ENCODE measurements around the gene NACC2.

DNA sequence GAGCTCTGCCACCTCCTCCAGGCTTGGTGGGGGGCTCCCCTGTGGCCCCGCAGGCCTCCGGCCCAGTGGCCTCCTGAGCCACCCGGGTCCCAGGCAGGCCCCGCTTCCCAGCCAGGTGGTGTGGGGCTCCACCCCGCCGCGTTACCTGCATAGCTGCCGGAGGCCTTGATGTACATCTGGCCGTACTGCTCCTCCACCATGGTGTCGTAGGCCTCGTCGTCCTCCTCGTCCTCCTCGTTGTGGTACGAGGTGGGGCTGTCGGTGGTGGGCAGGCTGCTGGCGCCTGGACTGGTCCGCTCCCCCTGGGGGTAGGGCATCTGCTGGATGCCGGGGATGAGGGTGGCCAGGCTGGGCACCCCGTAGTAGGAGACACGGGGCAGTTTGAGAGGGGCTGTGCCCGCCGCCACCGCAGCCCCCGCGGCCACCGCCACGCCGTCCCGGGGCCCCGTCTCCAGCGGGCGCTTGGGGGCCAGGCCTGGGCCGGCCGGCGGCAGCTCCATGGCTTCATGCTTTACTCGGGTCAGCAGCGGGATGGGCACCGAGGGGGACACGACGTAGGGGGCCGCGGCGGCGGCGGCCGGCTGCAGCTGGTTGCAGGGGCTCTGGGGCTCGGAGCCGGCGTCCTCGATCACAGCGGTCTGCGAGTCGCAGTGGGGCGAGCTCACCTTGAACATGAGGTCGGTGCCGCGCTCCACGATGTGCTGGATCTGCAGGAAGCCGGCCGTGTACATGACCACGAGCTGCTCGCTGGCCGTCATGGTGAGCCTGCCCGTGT, 45.4 kb downstream of the NACC2 start:
- TF ChIP-seq, protein P1, sequence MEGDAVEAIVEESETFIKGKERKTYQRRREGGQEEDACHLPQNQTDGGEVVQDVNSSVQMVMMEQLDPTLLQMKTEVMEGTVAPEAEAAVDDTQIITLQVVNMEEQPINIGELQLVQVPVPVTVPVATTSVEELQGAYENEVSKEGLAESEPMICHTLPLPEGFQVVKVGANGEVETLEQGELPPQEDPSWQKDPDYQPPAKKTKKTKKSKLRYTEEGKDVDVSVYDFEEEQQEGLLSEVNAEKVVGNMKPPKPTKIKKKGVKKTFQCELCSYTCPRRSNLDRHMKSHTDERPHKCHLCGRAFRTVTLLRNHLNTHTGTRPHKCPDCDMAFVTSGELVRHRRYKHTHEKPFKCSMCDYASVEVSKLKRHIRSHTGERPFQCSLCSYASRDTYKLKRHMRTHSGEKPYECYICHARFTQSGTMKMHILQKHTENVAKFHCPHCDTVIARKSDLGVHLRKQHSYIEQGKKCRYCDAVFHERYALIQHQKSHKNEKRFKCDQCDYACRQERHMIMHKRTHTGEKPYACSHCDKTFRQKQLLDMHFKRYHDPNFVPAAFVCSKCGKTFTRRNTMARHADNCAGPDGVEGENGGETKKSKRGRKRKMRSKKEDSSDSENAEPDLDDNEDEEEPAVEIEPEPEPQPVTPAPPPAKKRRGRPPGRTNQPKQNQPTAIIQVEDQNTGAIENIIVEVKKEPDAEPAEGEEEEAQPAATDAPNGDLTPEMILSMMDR (IDR thresholded peaks at IDR 0.05 in 2 of 3, conservative IDR thresholded peaks at IDR 0.05 in 1 of 3; ENCODE audit: control insufficient read depth in 2 of 3, extremely low read depth in 1 of 3, insufficient read depth in 1 of 3, low read depth in 3 of 3, low read length in 3 of 3) = no peak
- no peak for TF ChIP-seq E2F8 (IDR thresholded peaks at IDR 0.05; ENCODE audit: low read depth, partially characterized antibody)

Data from GM12878 (cell line).